Peyer's patch (tissue), 4 donors: ENCODE measurements around the gene ANTXR1.

Experiments used
- CTCF ChIP-seq, 6 experiments: fragments of 450-650 bp in 4 of 6; fragments of 200-600 bp in 2 of 6; sonication (generic) in 1 of 6; IDR thresholded peaks; one replicate each; pipeline ENCODE4 v1.5.1; 2017 to 2019; ENCODE audit warnings: antibody characterized with exemption in 6 of 6, mild to moderate bottlenecking in 3 of 6, moderate library complexity in 1 of 6
- POLR2A ChIP-seq, 2 donors: fragments of 450-650 bp; IDR thresholded peaks; one replicate each; pipeline ENCODE4 v1.5.1; 2017; ENCODE audit warnings: antibody characterized with exemption in 2 of 2, mild to moderate bottlenecking in 2 of 2, moderate library complexity in 2 of 2

GRCh38 chr2:69043736-69044400, 30.9 kb downstream of the ANTXR1 start:
- TF ChIP-seq POLR2A (IDR thresholded peaks at IDR 0.05): no peak
- no peak for TF ChIP-seq CTCF (IDR thresholded peaks at IDR 0.05)
